NB4 (cell line): ENCODE data around the gene GPR85.

ENCODE experiments used
- POLR2A ChIP-seq: IDR thresholded peaks from 2 replicates; pipeline ENCODE4 v1.6.1; 2011; ENCODE audit warnings: mild to moderate bottlenecking; ENCODE audit not compliant: insufficient read length; ENCODE audit errors: extremely low read depth
- TF ChIP-seq, protein P1 (sequence below): IDR thresholded peaks from one replicate; pipeline ENCODE4 v1.5.1; 2012; ENCODE audit warnings: low read depth, low read length

DNA sequence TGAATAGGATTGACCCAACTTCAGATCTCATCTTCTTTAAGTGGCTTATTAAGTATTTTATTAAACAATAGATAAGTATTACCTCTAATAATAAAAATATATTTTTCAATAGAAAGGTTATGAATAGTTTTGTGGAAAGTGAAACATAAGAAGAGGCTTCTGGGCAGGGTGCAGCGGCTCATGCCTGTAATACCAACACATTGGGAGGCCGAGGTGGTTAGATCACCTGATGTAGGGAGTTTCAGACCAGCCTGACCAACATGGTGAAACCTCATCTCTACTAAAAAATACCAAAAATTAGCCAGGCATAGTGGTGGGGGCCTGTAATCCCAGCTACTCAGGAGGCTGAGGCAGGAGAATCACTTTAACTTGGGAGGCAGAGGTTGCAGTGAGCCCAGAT, 26.5 kb downstream of the GPR85 start:
- TF ChIP-seq POLR2A, result no peak
- TF ChIP-seq, protein P1, sequence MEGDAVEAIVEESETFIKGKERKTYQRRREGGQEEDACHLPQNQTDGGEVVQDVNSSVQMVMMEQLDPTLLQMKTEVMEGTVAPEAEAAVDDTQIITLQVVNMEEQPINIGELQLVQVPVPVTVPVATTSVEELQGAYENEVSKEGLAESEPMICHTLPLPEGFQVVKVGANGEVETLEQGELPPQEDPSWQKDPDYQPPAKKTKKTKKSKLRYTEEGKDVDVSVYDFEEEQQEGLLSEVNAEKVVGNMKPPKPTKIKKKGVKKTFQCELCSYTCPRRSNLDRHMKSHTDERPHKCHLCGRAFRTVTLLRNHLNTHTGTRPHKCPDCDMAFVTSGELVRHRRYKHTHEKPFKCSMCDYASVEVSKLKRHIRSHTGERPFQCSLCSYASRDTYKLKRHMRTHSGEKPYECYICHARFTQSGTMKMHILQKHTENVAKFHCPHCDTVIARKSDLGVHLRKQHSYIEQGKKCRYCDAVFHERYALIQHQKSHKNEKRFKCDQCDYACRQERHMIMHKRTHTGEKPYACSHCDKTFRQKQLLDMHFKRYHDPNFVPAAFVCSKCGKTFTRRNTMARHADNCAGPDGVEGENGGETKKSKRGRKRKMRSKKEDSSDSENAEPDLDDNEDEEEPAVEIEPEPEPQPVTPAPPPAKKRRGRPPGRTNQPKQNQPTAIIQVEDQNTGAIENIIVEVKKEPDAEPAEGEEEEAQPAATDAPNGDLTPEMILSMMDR, result no peak
